ENCODE measurements around the gene PPARD.

- TF ChIP-seq CTCF (IDR thresholded peaks at IDR 0.05): no peak
- TF ChIP-seq POLR2A (IDR thresholded peaks at IDR 0.05): no peak
Measured at GRCh38 chr6:35442693-35443092, 100.3 kb downstream of the PPARD start.
